ENCODE results near the gene PTGFR. TPM values are rescaled to one million over a fixed set of nuclear protein-coding genes. Genes with fewer than 3 reads are reported as not detected.

PTGFR gene
- total RNA-seq, 4 donors from 2014 or later, result 1.4 to 3.4 (median 2.0) TPM

- in situ Hi-C loops (cut with MboI; ENCODE audit: low sequenced_read_pairs in 4 of 4) (no loop called here), intact Hi-C loops (cut with DNase I; ENCODE audit: low total_unique reads) (no loop called here)
- H3K27me3 ChIP-seq, result no peaks in the 10 kb centered on the region
- H3K9me3 ChIP-seq, result no peaks in the 10 kb centered on the region
- H3K27ac ChIP-seq, result no peak overlapping the region
- no peaks in the 10 kb centered on the region for H3K36me3 ChIP-seq
- TF ChIP-seq, protein P1, sequence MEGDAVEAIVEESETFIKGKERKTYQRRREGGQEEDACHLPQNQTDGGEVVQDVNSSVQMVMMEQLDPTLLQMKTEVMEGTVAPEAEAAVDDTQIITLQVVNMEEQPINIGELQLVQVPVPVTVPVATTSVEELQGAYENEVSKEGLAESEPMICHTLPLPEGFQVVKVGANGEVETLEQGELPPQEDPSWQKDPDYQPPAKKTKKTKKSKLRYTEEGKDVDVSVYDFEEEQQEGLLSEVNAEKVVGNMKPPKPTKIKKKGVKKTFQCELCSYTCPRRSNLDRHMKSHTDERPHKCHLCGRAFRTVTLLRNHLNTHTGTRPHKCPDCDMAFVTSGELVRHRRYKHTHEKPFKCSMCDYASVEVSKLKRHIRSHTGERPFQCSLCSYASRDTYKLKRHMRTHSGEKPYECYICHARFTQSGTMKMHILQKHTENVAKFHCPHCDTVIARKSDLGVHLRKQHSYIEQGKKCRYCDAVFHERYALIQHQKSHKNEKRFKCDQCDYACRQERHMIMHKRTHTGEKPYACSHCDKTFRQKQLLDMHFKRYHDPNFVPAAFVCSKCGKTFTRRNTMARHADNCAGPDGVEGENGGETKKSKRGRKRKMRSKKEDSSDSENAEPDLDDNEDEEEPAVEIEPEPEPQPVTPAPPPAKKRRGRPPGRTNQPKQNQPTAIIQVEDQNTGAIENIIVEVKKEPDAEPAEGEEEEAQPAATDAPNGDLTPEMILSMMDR (IDR thresholded peaks at IDR 0.05 in 4 of 5, conservative IDR thresholded peaks at IDR 0.05 in 1 of 5), result no peak
- TF ChIP-seq POLR2A (IDR thresholded peaks at IDR 0.05), result no peak
- no peak overlapping the region for H3K4me3 ChIP-seq
- no peak for ATAC-seq
- no peaks in the 10 kb centered on the region for H3K4me1 ChIP-seq
- DNase-seq, result no peak
These were observed 64.1 kb downstream of the PTGFR start for GRCh38 chr1:78554840-78555239.

- no peaks in the 10 kb centered on the region for H3K27me3 ChIP-seq
- intact Hi-C loops (cut with DNase I; ENCODE audit: low total_unique reads), result no loop called here
- H3K9me3 ChIP-seq, result no peaks in the 10 kb centered on the region
- DNase-seq (no peak), ATAC-seq (no peak)
- no peak for TF ChIP-seq POLR2A (IDR thresholded peaks at IDR 0.05)
- TF ChIP-seq, protein P1 (IDR thresholded peaks at IDR 0.05 in 4 of 5, conservative IDR thresholded peaks at IDR 0.05 in 1 of 5), result no peak
- H3K27ac ChIP-seq, result no peak overlapping the region
- H3K36me3 ChIP-seq, result no peaks in the 10 kb centered on the region
- H3K4me1 ChIP-seq, result no peaks in the 10 kb centered on the region
- in situ Hi-C loops (cut with MboI; ENCODE audit: low sequenced_read_pairs in 4 of 4), result no loop called here
- no peak overlapping the region for H3K4me3 ChIP-seq
These were observed 68.9 kb downstream of the PTGFR start for GRCh38 chr1:78559680-78560079.

DNA sequence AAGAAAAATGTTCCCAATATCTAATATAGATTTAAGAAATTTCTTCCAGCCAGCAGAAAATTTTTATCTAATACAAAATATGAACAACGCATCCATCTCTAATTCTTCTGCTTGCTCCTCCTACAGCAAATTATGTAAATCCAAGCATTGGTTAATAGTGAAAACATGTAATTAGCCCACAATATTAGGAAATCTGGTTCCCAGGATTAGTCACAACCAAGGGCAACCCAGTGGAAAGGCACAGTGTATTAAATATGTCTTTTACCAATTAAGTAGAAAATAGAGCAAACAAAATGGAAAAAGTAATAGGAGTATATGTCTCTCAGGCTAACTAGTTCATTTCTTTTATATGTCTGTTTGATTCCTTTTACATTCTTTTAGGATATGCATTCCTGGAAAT, 70.0 kb downstream of the PTGFR start:
- Histone ChIP-seq H3K9me3 (no peaks in the 10 kb centered on the region), H3K27me3 (no peaks in the 10 kb centered on the region), H3K36me3 (no peaks in the 10 kb centered on the region), H3K4me3 (no peak overlapping the region), H3K4me1 (no peaks in the 10 kb centered on the region), H3K27ac (no peak overlapping the region)
- DNase-seq (no peak), ATAC-seq (no peak)
- in situ Hi-C loops (cut with MboI; ENCODE audit: low sequenced_read_pairs in 4 of 4), result no loop called here
- TF ChIP-seq, protein P1 (IDR thresholded peaks at IDR 0.05 in 4 of 5, conservative IDR thresholded peaks at IDR 0.05 in 1 of 5), result no peak
- TF ChIP-seq POLR2A (IDR thresholded peaks at IDR 0.05), result no peak
- intact Hi-C loops (cut with DNase I; ENCODE audit: low total_unique reads), result no loop called here

- ATAC-seq, result no peak
- Histone ChIP-seq H3K27ac (no peak overlapping the region), H3K4me3 (no peak overlapping the region), H3K4me1 (no peaks in the 10 kb centered on the region), H3K27me3 (no peaks in the 10 kb centered on the region), H3K36me3 (no peaks in the 10 kb centered on the region), H3K9me3 (no peaks in the 10 kb centered on the region)
- in situ Hi-C loops (cut with MboI; ENCODE audit: low sequenced_read_pairs in 4 of 4), result no loop called here
- intact Hi-C loops (cut with DNase I; ENCODE audit: low total_unique reads), result no loop called here
- TF ChIP-seq, protein P1 (IDR thresholded peaks at IDR 0.05 in 4 of 5, conservative IDR thresholded peaks at IDR 0.05 in 1 of 5), result no peak
- no peak for TF ChIP-seq POLR2A (IDR thresholded peaks at IDR 0.05)
- DNase-seq, result no peak
These were observed 71.1 kb downstream of the PTGFR start for GRCh38 chr1:78561856-78562255.

- DNase-seq (no peak), ATAC-seq (no peak)
- H3K27ac ChIP-seq, result no peak overlapping the region
- no peaks in the 10 kb centered on the region for H3K36me3 ChIP-seq
- H3K4me3 ChIP-seq, result no peak overlapping the region
- TF ChIP-seq, protein P1 (IDR thresholded peaks at IDR 0.05 in 4 of 5, conservative IDR thresholded peaks at IDR 0.05 in 1 of 5), result no peak
- no peaks in the 10 kb centered on the region for H3K27me3 ChIP-seq
- intact Hi-C loops (cut with DNase I; ENCODE audit: low total_unique reads), result no loop called here
- no peaks in the 10 kb centered on the region for H3K9me3 ChIP-seq
- no peaks in the 10 kb centered on the region for H3K4me1 ChIP-seq
- in situ Hi-C loops (cut with MboI; ENCODE audit: low sequenced_read_pairs in 4 of 4), result no loop called here
These were observed 74.6 kb downstream of the PTGFR start for GRCh38 chr1:78565393-78565792.
